GM18520 (cell line): ENCODE data around the gene SPTB.
"Not testable (repeated sequence)": the region's sequence is repeated elsewhere in the genome, so short reads cannot be mapped to it uniquely, and the experiment has no call there.

Experiments
- ATAC-seq: cut with Tn5 transposase; IDR thresholded peaks from one replicate; pipeline ENCODE4 v1.9.1; 2021; ENCODE audit not compliant: unreplicated experiment

SPTB gene

DNA sequence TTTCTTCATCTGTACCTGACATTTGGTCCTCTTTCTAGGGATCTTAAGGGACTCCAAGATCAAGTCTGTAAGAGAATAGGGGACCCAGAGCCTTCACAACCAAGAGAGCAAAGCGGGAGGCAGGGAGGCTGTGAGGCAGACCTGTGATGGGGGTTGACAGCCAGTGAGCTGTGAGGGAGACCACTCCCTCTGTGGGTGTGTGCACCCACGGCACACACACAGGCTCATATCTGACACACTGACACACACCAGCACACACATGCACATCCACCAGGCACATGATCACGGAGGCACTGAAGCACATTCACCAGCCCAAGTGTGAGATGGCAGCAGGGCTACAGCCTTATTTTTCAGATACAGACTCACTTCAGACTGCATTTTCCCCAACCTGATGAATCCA lies 55.2 kb downstream of the SPTB start:
- ATAC-seq, result no peak

- no peak for ATAC-seq
These were observed 56.3 kb downstream of the SPTB start for GRCh38 chr14:64823305-64823861.

DNA sequence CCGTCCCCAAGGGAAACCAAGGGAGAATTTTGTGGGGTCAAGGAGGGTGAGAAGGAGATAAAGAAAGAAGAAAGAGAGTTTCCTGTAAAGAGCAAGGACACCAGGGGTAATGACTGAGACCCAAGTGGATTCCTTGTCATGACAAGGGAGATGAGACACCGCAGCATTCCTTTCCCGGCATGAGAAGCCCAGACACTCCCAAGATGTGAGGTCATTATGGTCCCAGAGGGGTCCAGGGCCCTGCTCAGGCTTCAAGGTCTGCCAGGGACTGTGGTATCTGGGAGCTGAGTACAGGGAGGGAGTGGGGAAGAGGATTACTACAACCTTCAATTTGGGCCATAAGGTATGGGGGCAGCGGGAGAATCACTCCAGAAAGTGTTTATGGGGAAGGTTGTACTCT lies 58.1 kb downstream of the SPTB start:
- ATAC-seq, result no peak

DNA sequence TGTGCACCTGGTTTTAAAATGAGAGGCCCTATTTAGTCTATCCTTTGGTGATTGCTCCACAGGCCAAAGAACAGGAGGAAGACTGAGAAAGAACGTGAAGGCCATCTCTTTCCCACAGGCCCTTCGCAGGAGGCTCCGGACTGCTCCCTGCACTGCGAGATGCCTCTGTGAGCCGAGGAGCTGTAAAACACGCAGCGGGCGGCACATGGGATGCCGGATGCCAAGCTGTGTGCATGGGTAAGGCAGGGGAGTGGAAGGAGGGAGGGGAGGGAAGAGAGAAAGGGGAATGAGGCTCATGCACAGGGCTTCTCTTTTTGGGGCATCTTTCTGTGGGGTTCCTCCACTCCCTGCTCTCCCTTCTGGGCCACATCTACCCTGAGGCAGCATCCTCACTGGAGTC lies 61.6 kb downstream of the SPTB start:
- no peak for ATAC-seq

- no peak for ATAC-seq
These were observed 62.1 kb downstream of the SPTB start for GRCh38 chr14:64817631-64818030.

DNA sequence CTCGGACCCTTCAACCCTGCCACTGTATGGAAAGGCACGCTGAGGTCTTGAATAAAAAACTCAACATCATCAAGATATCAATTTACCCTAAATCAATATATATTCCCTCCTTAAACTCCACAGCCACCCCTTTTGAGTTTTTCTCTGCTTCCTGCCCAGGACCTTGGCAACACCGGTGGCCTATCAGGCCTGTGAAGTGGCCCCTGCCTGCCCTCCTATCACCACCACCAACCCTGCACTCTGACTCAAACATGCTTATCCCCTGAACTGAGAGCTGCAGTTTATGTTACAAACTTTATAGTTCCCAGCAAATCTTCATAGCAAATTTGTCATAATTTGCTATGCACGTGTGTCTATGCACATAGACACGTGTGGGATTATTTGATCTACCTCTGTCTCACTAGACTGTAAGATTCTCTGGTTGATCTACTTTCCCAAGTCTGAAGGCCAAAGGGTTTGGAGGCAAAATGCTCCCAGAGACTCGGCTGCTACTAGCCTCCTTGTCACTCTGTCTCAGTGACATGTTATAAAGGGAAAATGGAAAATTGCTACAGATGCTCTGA lies 63.4 kb downstream of the SPTB start:
- no peak for ATAC-seq

DNA sequence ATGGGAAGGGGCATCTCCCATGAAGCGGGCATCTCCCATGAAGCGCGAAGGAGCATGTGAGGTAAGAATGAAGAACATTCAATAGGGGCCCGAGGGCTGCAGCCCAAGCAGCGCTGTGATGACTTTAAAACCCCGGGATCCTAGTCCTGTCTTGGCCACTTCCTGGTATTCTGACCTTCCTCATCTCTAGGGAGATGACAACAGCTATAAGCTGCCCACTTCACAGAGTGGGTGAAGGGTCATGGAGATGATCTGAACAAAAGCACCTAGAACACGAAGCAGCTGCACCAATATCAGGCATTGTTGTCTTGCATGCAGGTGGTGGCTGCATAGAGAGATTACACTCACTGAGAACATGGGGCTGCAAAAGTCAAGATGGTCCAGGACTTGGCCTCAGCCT lies 64.5 kb downstream of the SPTB start:
- no peak for ATAC-seq

DNA sequence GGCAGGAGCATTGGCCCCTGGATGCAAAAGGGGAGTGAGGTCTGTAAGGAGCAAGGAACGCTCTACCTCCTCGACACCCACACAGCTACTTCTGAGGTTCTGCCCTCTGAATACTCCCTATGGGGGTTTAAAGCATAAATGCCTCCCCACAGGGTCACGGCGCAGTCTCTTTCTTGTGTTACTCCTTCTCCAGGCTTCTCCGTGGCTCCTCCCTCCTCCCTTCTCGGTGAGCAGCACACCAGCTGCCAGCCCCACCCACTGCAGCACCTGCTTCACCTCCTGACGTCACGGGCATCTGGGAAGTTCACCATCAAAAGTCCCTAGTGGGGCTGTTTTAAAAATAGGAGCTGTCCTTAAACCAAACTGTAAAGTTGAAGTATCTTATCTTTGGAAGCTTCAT lies 67.3 kb downstream of the SPTB start:
- no peak for ATAC-seq

GRCh38 chr14:64811676-64812075 lies 68.0 kb downstream of the SPTB start:
- no peak for ATAC-seq

- no peak for ATAC-seq
These were observed 71.3 kb downstream of the SPTB start for GRCh38 chr14:64808449-64808848.

- no peak for ATAC-seq
These were observed 72.2 kb downstream of the SPTB start for GRCh38 chr14:64807551-64807950.

DNA sequence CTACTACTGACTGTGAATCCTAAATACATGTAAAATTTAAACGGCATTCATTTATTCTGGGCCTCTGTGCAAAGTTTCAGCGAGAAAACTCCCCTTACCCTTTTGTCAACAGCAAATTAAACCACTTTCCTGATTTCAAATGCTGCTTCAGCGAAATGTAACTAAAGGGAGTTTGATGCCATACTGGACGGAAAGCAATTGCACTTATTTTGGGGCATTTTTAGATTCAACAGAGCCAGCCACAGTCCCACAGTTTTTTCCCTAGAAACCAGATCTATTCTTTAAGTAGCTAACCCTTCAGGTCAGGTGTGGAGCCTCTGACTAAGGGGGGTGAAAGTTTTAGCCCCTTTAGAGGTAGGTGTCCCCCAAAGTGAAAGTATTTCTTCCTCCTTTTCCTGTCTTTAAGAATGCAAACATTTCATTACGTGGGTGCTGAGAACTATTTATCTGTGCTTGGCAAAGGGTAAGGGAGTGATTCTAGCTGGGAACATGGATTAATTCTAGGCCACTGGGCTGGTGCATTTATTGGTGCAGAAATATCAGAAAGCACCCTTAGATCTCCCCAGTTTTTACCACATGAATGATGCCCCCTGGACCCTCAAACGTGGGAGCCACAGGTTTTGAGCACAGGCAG lies 72.7 kb downstream of the SPTB start:
- no peak for ATAC-seq

DNA sequence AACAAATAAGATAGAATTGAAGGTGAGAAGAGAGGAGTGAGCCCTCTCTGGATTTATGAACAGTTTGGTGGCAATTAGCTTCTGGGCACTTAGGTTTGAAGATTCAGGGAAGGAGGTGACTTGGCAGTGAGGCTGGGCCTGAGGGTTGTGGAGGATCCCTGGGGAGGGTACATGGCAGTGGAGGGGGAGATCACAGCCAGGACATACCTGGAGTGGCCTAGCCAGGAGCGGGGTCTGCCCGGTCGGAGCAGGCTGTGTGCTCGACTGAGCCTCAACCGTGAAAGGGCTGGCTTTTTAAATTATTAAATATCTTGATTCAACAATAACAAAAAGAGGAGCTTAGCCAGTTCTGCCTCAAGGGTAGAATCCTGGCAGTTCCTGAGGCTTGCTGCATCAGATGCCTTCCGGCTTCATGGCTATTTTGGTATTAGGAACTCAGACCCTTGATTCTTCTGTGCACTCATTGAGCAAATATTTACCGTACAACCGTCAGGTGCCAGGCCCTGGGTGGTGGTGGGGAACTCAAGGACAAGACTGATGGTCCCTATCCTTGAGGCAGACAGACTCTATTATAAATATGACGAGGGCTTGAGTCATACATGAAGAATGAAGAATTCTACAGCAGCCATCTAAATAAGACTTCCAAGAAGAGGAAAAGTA lies 73.4 kb downstream of the SPTB start:
- no peak for ATAC-seq

- not testable (repeated sequence) for ATAC-seq
These were observed 74.1 kb downstream of the SPTB start for GRCh38 chr14:64805646-64806045.

DNA sequence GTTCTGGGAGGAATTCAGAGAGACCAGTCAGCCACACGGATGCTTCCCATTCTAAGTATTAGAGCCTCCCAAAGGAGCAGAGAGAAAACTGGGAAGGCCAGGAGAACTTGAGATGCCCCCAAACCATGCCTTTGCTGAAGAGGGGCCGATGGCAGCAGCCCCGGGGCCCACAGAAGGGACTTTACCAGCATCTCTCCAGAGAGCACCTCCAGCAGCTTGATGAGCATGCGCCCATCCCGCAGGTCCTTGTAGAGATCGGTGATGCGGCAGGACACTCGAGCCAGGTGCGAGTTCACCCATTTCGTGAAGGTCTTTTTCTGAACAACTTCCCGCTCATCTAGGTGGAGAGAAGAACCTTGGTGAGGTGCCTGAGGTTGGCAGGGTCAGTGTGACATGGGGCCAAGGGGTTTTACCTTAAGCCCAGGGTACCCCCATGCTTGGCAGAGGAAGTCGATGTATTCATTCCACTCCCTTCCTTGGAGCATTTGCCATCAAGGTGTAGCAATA lies 74.9 kb downstream of the SPTB start:
- ATAC-seq, result no peak

GRCh38 chr14:64801800-64802199 lies 77.9 kb downstream of the SPTB start:
- ATAC-seq, result no peak

DNA sequence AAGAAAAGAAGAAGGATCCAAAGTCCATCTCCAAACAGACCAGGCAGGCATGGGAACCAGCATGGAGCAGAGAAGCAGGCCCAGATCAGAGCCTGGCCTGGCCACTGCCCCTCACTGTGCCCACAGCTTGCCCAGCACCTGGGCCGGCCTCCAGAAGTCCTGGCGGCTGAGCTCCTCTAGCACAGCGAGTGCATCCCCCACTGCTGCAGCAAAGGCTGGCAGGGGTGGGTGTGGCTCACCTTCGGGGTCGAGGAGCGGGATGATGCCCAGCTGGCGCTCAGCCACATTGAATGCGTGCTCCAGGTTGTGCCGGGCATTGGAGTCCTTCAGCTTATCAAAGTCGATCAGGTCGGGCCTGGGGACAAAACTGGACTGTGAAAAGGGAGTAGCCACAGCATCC lies 78.7 kb downstream of the SPTB start:
- no peak for ATAC-seq

DNA sequence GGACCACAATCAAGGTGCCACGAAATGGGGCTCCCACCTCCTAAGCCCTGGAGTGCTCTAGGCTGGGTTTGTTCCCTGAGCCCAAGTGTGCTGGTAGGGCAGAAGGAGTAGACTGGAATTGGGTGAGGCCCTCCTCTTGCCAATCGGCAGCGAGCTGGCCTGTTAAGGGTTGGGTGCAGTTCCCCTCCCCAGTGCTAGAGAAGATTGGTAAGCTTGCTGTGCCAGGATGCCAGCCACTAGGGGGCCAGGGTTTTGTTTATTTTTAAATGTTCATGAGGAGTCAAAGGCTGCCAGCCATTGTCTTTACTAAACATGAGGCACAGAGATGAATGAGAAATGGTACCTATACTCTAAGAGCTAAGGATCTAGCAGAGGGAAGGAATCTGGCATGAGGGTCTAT lies 79.7 kb downstream of the SPTB start:
- no peak for ATAC-seq

GRCh38 chr14:64799555-64799954 lies 80.2 kb downstream of the SPTB start:
- no peak for ATAC-seq

- no peak for ATAC-seq
These were observed 83.3 kb downstream of the SPTB start for GRCh38 chr14:64796369-64796768.

GRCh38 chr14:64795921-64796320 lies 83.8 kb downstream of the SPTB start:
- ATAC-seq, result no peak

DNA sequence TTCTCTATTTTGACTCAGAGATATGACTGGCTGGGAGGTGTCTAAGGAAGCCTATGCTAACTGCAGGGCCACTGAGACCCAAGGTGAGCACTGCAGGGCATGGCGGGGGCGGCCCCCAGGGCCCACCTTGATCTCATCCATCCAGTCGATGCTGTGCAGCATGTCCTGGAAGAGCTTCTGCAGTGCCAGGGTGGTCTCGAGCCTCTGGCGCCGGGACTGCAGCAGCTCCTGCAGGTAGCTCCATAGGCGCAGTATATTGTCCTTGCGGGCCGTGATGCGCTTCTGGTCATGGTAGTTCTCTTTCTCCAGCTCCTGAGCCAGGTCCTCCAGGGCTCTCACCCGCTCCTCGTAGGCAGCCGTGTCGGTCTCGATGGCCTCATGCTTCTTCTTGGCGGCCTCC lies 84.5 kb downstream of the SPTB start:
- no peak for ATAC-seq
